SW 1271 (cell line): ENCODE data around the gene MYLK.

Experiments used
- DNase-seq, 2 experiments: peaks; one replicate each; lab custom pipeline; 2025; lab: John Stamatoyannopoulos, UW

Gene MYLK

DNA sequence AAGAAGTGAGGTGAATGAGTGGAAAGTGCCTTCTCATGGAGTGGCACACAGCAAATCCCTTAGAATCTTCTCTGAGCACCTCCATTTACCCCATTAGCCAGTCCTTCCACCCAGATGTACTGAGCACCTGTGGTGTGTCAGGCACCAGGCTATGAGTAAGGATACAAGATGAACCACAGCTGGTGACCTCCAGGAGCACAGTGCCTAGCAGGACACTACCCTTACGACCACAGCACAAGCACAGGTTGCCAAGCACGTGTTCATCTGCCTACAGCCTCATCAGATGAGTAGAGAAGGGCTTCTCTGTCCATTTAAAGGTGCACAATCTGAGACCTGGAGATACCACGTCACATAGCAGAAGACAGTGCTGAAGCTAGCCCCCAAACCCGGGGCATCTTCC is 6.2 kb downstream of the MYLK start:
- no peak for DNase-seq

GRCh38 chr3:123877466-123877865 is 6.7 kb downstream of the MYLK start:
- DNase-seq = no peak

DNA sequence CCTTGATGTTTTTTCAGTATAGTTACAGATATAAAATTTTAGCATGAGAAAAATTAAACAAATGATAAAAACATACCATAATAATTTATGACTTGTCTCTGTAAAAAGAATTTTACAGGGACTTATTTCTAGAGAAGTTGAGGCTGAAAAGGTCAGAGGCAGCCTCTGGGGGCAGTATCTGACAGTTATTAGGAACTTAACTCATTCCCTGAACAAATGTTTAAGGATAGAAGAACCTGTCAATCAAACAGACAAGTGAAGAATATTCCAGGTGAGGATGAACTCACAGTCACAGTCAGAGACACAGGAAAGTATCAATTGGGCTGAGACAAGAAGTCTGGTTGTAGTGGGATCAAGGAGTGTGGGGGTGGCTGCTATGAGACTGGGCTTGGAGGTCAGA is 7.3 kb downstream of the MYLK start:
- DNase-seq = no peak

DNA sequence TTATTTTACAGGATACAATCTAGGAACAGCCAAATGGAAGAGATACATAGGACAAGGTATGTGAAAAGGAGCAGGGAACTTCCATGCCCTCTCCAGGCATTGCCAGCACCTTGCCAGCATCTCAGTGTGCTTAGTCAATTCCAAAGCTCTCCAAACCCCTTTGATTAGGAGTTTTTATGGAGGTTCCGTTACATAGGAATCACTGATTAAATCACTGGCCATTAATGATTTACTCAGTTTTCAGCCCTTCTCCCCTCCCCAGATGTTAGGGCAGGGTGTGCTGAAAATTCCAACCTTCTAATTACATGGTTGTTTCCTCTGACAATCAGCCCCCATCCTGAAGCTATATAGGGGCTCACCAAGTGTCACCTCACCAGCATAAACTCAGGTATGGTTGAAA is 11.5 kb downstream of the MYLK start:
- no peak for DNase-seq

GRCh38 chr3:123871946-123872345 is 12.2 kb downstream of the MYLK start:
- no peak for DNase-seq

DNA sequence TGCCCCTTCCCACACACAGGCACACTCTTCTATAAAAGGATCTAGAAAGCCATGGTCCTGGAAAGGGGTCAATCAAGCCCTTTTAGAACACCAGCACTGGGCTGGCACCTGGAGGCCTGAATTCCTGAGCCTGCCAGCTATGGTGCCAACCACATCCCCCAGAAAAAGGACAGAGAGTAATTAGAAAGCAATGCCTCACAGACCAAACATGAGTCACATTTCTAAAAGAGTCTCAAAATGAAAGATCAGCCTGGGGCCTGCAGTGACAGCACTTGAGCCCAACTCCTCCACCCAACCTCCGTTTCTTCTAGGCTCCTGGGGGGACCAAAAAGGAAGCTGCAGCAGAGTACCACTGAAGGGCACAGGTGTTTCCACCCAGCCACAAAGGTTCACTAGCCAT is 14.1 kb downstream of the MYLK start:
- DNase-seq = peak in 1 of 2 experiments; percentile 12

- no peak for DNase-seq
These were observed 15.0 kb downstream of the MYLK start for GRCh38 chr3:123869165-123869564.

DNA sequence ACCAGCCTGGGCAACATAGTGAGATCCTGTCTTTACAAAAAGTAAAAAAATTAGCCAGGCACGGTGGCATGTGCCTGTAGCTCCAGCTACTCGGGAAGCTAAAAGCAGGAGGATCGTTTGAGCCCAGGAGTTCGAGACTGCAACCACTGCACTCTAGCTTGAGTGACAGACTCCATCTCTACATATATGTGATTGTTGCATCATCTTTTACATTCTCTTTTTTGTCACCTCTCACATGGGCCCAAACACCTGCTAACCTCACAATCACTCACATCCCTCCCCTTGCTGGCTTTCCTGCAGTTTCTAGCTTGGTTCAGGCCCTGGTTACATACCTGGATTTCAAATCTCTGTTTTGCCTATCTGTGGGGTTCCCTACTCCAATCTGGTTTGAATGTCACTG is 19.4 kb downstream of the MYLK start:
- DNase-seq = no peak

GRCh38 chr3:123862152-123862551 is 22.0 kb downstream of the MYLK start:
- DNase-seq = no peak

GRCh38 chr3:123861081-123861836 is 22.9 kb downstream of the MYLK start:
- DNase-seq = no peak

- no peak for DNase-seq
These were observed 25.0 kb downstream of the MYLK start for GRCh38 chr3:123859177-123859576.

DNA sequence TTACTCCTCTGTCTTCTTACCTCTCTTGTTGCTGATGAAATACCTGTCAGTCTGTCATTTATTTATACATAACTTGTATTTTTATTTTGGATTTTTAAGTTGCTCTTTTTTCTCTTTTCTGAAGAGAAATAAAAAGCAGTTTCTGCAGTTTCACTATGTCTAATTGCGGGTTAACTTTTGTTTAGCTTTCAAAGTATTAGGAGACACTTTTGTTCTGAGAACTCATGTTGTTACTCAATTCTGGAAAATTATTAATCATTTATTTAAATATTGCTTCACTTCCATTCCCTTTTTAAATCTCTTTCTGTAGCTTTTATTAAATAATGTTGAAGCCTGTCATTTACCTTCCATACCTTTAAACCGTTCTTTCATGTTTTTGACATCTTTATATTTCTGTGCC is 29.2 kb downstream of the MYLK start:
- no peak for DNase-seq

DNA sequence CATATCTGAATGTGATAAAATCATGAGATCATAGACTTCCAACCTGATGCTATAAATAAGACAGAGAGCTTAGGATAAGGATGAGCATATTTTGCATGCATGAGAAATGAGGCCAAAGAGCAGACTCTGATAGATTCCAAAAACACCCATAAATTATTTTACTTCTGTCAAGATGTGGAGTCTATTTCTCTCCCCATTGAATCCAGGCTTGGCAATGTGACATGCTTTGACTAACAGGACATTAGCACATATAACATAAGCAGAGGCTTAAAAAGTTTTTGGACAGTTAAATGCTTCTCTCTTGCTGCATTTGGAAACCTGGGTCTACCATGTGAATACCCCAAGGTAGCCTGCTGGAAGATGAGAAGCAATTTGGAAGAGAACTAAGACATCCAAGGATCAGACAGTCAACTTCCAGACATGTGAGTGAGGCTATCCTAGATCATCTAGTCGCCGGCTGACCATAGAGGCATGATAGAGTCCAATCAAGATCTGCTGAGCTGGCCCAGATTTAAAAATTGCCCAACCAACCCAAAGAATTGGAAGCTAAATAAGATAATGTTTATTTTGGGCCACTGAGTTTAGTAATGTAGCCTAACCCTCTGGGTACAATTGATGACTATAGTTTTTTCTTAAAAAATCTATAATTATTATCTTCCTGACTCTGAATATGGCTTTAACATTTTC is 30.3 kb downstream of the MYLK start:
- no peak for DNase-seq

DNA sequence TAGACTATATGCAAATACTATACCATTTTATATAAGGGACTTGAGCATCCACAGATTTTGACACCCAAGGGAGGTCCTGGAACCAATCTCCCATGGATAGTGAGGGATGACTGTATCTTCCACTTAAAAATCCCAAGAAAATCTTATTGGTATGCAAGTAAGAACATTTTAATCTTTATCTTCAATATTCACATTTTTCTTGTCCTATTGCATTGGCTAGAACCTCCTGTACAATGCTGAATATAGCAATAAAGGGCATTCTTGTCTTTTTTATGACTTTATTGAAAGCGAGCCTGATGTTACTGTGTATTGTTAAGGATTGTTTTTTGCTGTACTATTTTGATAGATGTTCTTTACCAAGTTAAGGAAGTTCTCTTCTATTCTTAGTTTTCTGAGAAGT is 36.9 kb downstream of the MYLK start:
- DNase-seq = no peak

GRCh38 chr3:123843668-123844067 is 40.5 kb downstream of the MYLK start:
- peak in 1 of 2 experiments; percentile 15 for DNase-seq

DNA sequence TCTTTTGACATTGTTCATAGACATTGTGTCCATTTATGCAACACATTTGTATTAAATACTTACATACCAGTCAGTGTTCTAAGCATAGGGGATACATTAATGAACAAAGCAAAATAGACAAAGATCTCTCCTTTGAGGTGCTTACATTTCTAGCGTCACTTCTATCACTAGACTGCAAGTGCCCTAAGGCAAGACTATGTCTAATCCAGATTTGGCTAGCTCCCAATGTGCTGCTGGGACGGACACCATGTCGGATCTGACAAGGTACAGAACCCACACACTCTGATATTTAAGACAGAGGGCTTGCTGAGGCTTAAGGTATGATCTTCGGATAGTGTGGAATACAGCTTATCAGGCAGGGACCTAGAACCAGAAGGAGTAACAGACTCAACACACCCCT is 41.4 kb downstream of the MYLK start:
- DNase-seq = no peak

DNA sequence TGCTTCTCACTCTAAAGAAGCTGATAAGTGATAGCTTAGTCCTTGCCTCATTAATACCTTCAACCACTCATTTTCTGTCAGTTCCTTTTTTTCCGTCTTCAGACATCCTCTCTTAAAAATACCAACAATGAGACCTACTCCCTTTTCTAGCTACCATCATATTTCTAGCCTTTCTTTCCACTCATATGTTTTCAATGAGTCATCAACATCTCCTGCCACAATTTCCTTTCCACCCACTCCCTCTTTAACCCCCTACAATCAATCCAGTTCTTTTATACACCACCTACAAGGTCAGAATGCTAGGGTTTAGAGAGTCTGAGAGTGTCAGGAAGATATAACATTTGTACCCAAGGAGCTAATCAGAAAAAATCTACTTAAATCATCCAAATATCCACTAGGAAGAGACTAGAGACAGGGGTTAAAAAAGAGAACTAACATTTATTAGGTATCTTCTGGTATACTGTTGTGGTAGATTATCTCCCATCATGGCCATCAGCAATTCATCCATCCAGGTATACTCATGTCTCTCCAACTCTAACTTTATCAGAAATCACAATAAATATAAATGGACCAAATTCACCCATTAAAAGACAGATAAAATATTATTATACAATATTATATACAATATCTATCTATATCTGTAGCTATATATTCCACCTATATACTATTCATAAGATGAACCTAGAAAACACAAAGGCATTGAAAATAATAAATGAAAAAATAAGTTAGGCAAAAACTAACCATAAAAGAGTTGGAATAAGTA is 42.5 kb downstream of the MYLK start:
- peak in 1 of 2 experiments; percentile 27 for DNase-seq

DNA sequence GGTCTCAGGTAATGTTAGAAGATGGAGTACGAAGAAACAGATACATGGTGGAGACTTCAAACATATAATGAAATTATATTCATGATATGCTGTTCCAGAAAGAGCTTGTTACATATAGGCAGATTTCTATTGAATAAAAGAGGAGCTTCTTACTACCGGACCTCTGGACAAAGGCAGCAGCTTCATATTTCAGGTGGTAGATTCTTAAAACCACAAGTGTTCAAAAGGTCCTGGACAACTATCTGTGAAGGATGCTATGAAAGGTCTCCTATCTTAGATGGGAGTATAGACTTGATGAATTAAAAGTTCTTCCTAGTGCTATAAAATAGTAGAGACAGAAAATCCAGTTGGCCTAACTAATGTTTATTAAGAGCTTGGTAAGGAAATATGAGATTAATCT is 43.2 kb downstream of the MYLK start:
- no peak for DNase-seq

- no peak for DNase-seq
These were observed 46.3 kb downstream of the MYLK start for GRCh38 chr3:123837858-123838257.

DNA sequence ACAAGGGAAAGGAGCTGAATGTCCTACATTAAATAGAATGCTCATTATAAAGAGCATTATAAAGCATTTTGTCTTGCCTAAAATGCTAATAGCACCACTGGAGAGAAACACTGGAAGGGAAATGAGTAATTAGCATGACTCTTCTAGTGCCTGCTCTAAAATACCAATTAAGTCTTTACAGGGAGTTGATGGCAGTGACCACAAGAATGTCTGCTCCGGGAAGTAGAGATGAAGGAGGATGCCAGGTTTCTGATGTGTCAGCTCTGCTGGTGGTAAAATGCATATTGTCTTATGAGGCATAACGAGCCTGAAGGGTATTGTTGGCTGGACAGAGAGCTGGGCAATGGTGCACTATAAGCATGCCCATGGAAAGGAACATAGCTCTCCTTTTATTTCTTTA is 49.5 kb downstream of the MYLK start:
- DNase-seq = peak; percentile 79 to 94

DNA sequence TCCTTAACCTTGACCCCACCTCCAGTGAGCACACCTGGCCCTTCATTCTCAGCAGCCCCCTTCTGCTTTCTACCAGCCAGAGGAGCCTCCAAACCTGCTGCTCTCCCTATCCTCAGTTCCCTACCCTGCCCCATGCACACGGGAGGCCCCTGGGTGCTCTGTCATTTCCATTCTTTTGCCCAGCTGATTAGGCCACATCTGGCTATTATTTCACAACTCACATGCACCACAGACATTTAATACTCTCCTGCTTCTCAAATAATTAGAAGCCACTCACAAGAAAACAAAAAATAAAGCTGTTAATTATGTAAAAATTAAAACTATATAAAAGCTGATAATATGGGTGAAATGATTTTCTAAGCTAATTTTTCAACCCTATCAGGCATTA is 50.7 kb downstream of the MYLK start:
- DNase-seq = no peak

GRCh38 chr3:123832692-123833397 is 51.3 kb downstream of the MYLK start:
- DNase-seq = peak in 1 of 2 experiments; percentile 41
